Vagina (tissue), 2 donors: ENCODE results near the gene TM7SF3.

ENCODE experiments used
- POLR2A ChIP-seq, 2 donors: fragments of 450-650 bp; IDR thresholded peaks; one replicate each; pipeline ENCODE4 v1.6.1; 2017; ENCODE audit warnings: antibody characterized with exemption in 2 of 2, mild to moderate bottlenecking in 2 of 2, moderate library complexity in 2 of 2
- TF ChIP-seq, protein P1 (sequence below), 3 experiments: fragments of 450-650 bp in 2 of 3; fragments of 200-600 bp in 1 of 3; sonication (generic) in 1 of 3; IDR thresholded peaks; one replicate each; pipeline ENCODE4 v1.5.1; 2017 to 2019; ENCODE audit warnings: antibody characterized with exemption in 3 of 3, mild to moderate bottlenecking in 2 of 3, moderate library complexity in 2 of 3

GRCh38 chr12:27057543-27057942 is 43.4 kb upstream of the TM7SF3 start:
- TF ChIP-seq, protein P1, sequence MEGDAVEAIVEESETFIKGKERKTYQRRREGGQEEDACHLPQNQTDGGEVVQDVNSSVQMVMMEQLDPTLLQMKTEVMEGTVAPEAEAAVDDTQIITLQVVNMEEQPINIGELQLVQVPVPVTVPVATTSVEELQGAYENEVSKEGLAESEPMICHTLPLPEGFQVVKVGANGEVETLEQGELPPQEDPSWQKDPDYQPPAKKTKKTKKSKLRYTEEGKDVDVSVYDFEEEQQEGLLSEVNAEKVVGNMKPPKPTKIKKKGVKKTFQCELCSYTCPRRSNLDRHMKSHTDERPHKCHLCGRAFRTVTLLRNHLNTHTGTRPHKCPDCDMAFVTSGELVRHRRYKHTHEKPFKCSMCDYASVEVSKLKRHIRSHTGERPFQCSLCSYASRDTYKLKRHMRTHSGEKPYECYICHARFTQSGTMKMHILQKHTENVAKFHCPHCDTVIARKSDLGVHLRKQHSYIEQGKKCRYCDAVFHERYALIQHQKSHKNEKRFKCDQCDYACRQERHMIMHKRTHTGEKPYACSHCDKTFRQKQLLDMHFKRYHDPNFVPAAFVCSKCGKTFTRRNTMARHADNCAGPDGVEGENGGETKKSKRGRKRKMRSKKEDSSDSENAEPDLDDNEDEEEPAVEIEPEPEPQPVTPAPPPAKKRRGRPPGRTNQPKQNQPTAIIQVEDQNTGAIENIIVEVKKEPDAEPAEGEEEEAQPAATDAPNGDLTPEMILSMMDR (IDR thresholded peaks at IDR 0.05) = no peak
- TF ChIP-seq POLR2A (IDR thresholded peaks at IDR 0.05) = no peak
